ENCODE data around the gene PLAAT5. TPM values are rescaled to one million over a fixed set of nuclear protein-coding genes. Genes with fewer than 3 reads are reported as not detected.

PLAAT5 gene
- total and polyA plus RNA-seq, 2 of the 4 experiments (the other 2 are of a cell fraction): not detected

DNA sequence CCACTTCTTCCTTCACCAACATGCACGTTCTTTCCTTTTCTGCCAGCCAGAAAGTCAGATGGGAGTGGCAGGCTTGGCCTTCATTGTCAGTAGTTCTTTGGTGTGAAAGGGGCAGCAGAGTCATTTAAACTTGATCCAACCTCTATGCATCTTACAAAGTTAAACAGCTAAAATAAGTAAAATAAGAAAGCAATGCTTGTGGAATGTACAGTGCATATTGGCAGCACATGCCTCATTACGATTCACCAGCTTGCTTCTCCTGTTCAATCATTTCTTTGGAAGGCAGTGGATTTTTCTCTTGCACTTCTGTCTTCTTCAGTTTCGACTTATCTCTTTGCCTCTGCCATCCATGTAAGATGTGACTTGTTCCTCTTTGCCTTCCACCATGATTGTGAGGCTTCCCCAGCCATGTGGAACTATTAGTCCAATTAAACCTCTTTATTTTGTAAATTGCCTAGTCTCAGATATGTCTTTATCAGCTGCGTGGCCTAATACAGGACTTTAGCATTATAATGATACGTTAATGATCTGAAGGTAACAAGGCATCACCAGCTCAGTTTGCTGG lies 29.7 kb upstream of the PLAAT5 start:
- peaks cover 3% of the 10 kb centered on the region; the same call in 1 of the 2 replicates for H3K9me3 ChIP-seq (ENCODE audit: control insufficient read depth, insufficient read depth, low read length)
- no TSS peak for BruUV-seq (replicated peaks)
- no peak overlapping the region for H2BK5ac ChIP-seq (ENCODE audit: low read depth, low read length, poor library complexity, severe bottlenecking)
- H3K9me1 ChIP-seq (ENCODE audit: insufficient read depth, low read length): peaks cover 2% of the 10 kb centered on the region; the same call in 1 of the 2 replicates
- TF ChIP-seq MAZ (IDR thresholded peaks at IDR 0.05; ENCODE audit: borderline replicate concordance, low read depth, low read length) (no peak), SMC3 (IDR thresholded peaks at IDR 0.05; ENCODE audit: low read depth, low read length) (no peak), CHD1 (IDR thresholded peaks at IDR 0.05; ENCODE audit: low read depth, low read length) (no peak), RAD21 (IDR thresholded peaks at IDR 0.05; ENCODE audit: low read length) (no peak), POLR2A (IDR thresholded peaks at IDR 0.05; ENCODE audit: low read depth, low read length) (no peak), CEBPB (IDR thresholded peaks at IDR 0.05; ENCODE audit: low read depth, low read length) (no peak), ELK1 (IDR thresholded peaks at IDR 0.05; ENCODE audit: borderline replicate concordance, low read depth, low read length) (no peak), RCOR1 (IDR thresholded peaks at IDR 0.05; ENCODE audit: insufficient replicate concordance, low read length) (no peak), MAFK (IDR thresholded peaks at IDR 0.05; ENCODE audit: low read depth, low read length) (no peak), CTCF (conservative IDR thresholded peaks at IDR 0.05; ENCODE audit: low read depth, low read length) (no peak), BHLHE40 (IDR thresholded peaks at IDR 0.05; ENCODE audit: low read depth, low read length) (no peak), MXI1 (IDR thresholded peaks at IDR 0.05; ENCODE audit: borderline replicate concordance, low read depth, low read length) (no peak), NFE2L2 (IDR thresholded peaks at IDR 0.05; ENCODE audit: low read depth, low read length) (no peak), RFX5 (IDR thresholded peaks at IDR 0.05; ENCODE audit: low read depth, low read length) (no peak), FOS (IDR thresholded peaks at IDR 0.05; ENCODE audit: low read depth, low read length) (no peak)
- TF ChIP-seq, protein P1, sequence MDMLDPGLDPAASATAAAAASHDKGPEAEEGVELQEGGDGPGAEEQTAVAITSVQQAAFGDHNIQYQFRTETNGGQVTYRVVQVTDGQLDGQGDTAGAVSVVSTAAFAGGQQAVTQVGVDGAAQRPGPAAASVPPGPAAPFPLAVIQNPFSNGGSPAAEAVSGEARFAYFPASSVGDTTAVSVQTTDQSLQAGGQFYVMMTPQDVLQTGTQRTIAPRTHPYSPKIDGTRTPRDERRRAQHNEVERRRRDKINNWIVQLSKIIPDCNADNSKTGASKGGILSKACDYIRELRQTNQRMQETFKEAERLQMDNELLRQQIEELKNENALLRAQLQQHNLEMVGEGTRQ (IDR thresholded peaks at IDR 0.05; ENCODE audit: low read depth, low read length): no peak
- no peak overlapping the region for H3K56ac ChIP-seq (ENCODE audit: extremely low read depth, insufficient read depth, low read length)
- no peak overlapping the region for H3K14ac ChIP-seq (replicated peaks; ENCODE audit: low read depth, low read length)
- no peak overlapping the region for H2BK15ac ChIP-seq (ENCODE audit: low read depth, low read length)
- dilution Hi-C loops (cut with HindIII; ENCODE audit: low sequenced_read_pairs, unreplicated experiment) (no loop called here), intact Hi-C loops (cut with micrococcal nuclease) (no loop called here), in situ Hi-C loops (cut with MboI; ENCODE audit: low sequenced_read_pairs) (no loop called here)
- no peaks in the 10 kb centered on the region for H3K36me3 ChIP-seq (ENCODE audit: control insufficient read depth, insufficient read depth, low read length)
- no peak overlapping the region for H3K4ac ChIP-seq (ENCODE audit: low read depth, low read length)
- peaks cover under 1% of the 10 kb centered on the region; the same call in 1 of the 2 replicates for H3K27me3 ChIP-seq (ENCODE audit: control insufficient read depth, insufficient read depth, low read length)
- H3K9ac ChIP-seq (ENCODE audit: low read depth, low read length): no peak overlapping the region
- ChIA-PET CTCF (no interaction called here), POLR2A (ENCODE audit: unreplicated experiment) (no interaction called here)
- no peaks in the 10 kb centered on the region for H4K20me1 ChIP-seq (ENCODE audit: insufficient read depth, low read length)
- ATAC-seq (ENCODE audit: low read depth) (no peak), DNase-seq (peak; percentile 17)
- H3K18ac ChIP-seq (ENCODE audit: low read depth, low read length): no peak overlapping the region
- no peak overlapping the region for H4K8ac ChIP-seq (ENCODE audit: low read depth in 2 of 2, low read length in 2 of 2)
- H2BK120ac ChIP-seq (ENCODE audit: low read depth, low read length): no peak overlapping the region
- H3K79me1 ChIP-seq (ENCODE audit: low read depth in 1 of 2, low read length in 2 of 2): no peaks in the 10 kb centered on the region
- WGBS, 2 experiments (ENCODE audit: extremely low coverage in 2 of 2, insufficient read length in 1 of 2): no CpG with 5 or more reads among the region's 5 CpGs
- no peak overlapping the region for H3K4me3 ChIP-seq (ENCODE audit: insufficient read depth, low read depth, low read length)
- H2AK5ac ChIP-seq (ENCODE audit: low read depth, low read length): no peak overlapping the region
- no peak overlapping the region for H4K5ac ChIP-seq (ENCODE audit: low read depth, low read length)
- H3K27ac ChIP-seq (ENCODE audit: insufficient read depth, low read length): no peak overlapping the region
- H4K91ac ChIP-seq (ENCODE audit: insufficient read depth, low read depth, low read length): no peak overlapping the region
- H3K4me2 ChIP-seq (ENCODE audit: low read depth, low read length): no peak overlapping the region
- H3K4me1 ChIP-seq (ENCODE audit: control insufficient read depth, insufficient read depth, low read length): peaks cover 6% of the 10 kb centered on the region; the same call in 1 of the 2 replicates
- H2BK20ac ChIP-seq (ENCODE audit: low read depth, low read length): no peak overlapping the region
- no peak overlapping the region for H2AFZ ChIP-seq (replicated peaks; ENCODE audit: low read length, poor library complexity)
- no peak overlapping the region for H2AK9ac ChIP-seq (replicated peaks; ENCODE audit: low read depth, low read length, poor library complexity)
- no peak overlapping the region for H3K23ac ChIP-seq (ENCODE audit: low read depth, low read length)
